ENCODE measurements around the gene AKAP17A. TPM values are rescaled to one million over a fixed set of nuclear protein-coding genes. Genes with fewer than 3 reads are reported as not detected.

Gene AKAP17A
- total and polyA plus RNA-seq, 2 of the 8 experiments (the other 6 are each of a cell fraction or from before 2014, with no cell fraction given), result 14.0 to 41.2 TPM

- Histone ChIP-seq H2BK15ac (ENCODE audit: low read length) (no peak overlapping the region), H3K27me3 (replicated peaks in 1 of 4; ENCODE audit: control insufficient read depth in 3 of 4, extremely low read depth in 1 of 4, insufficient read depth in 3 of 4, low read length in 3 of 4) (no peaks in the 10 kb centered on the region; a peak in 1 of 7 replicates), H3K4me3 (ENCODE audit: extremely low read depth in 1 of 4, insufficient read depth in 2 of 4, low read depth in 3 of 4, low read length in 4 of 4) (peak overlapping the region in 1 of 4 experiments; percentile 46; a peak in 4 of 8 replicates), H3K27ac (ENCODE audit: low read depth, low read length) (no peak overlapping the region), H4K20me1 (replicated peaks in 1 of 2; ENCODE audit: control insufficient read depth in 1 of 2, insufficient read depth in 2 of 2, low read length in 2 of 2) (no peaks in the 10 kb centered on the region), H3K36me3 (ENCODE audit: control insufficient read depth in 2 of 4, insufficient read depth in 4 of 4, low read length in 3 of 4) (no peaks in the 10 kb centered on the region), H3K18ac (ENCODE audit: extremely low read depth, low read length) (no peak overlapping the region; the same call in 1 of the 2 replicates), H3K23me2 (ENCODE audit: low read depth, low read length) (no peaks in the 10 kb centered on the region; the same call in 1 of the 2 replicates), H3K9ac (replicated peaks in 1 of 4; ENCODE audit: extremely low read depth in 1 of 4, low read depth in 3 of 4, low read length in 3 of 4) (no peak overlapping the region), H3K4me2 (ENCODE audit: insufficient read depth in 1 of 2, low read depth in 2 of 2, low read length in 2 of 2) (peak overlapping the region; percentile 37 to 62; a peak in 3 of 4 replicates), H3K14ac (ENCODE audit: insufficient read length) (no peak overlapping the region), H2BK120ac (replicated peaks; ENCODE audit: low read depth, low read length) (no peak overlapping the region), H4K5ac (ENCODE audit: insufficient read length, low read depth, low read length) (no peak overlapping the region), H2BK5ac (ENCODE audit: low read depth, low read length) (no peak overlapping the region), H2AK5ac (ENCODE audit: low read depth, low read length) (no peak overlapping the region), H3K79me1 (ENCODE audit: low read depth, low read length) (no peaks in the 10 kb centered on the region), H2AFZ (ENCODE audit: low read length) (no peak overlapping the region), H3K4ac (replicated peaks; ENCODE audit: insufficient read length, low read depth, low read length) (no peak overlapping the region), H3K4me1 (replicated peaks in 1 of 4; ENCODE audit: control insufficient read depth in 3 of 4, insufficient read depth in 4 of 4, low read length in 3 of 4) (peaks cover 0 to 2% (median 0%) of the 10 kb centered on the region in 4 experiments; a peak in 2 of 7 replicates), H2BK12ac (ENCODE audit: low read depth, low read length) (no peak overlapping the region), H3K56ac (replicated peaks; ENCODE audit: insufficient read length, low read depth, low read length) (no peak overlapping the region), H4K91ac (replicated peaks; ENCODE audit: insufficient read length, low read length) (no peak overlapping the region), H3K23ac (ENCODE audit: insufficient read length) (no peak overlapping the region), H3K79me2 (ENCODE audit: control insufficient read depth in 1 of 2, insufficient read depth in 2 of 2, low read length in 2 of 2) (no peaks in the 10 kb centered on the region), H4K8ac (ENCODE audit: extremely low read depth, insufficient read depth, low read length) (no peak overlapping the region), H3K9me3 (ENCODE audit: insufficient read depth in 2 of 2, low read depth in 1 of 2, low read length in 1 of 2) (peaks cover 7 to 9% of the 10 kb centered on the region in 2 experiments), H2BK20ac (ENCODE audit: low read length) (no peak overlapping the region)
- TF ChIP-seq TCF12 (IDR thresholded peaks at IDR 0.05; ENCODE audit: low read depth, low read length) (peak; percentile 9; the same call in 1 of the 2 replicates), EP300 (IDR thresholded peaks at IDR 0.05; ENCODE audit: borderline replicate concordance in 1 of 2, low read depth in 2 of 2, low read length in 2 of 2) (peak in 1 of 2 experiments; percentile 72; a peak in 1 of 3 replicates), TEAD4 (IDR thresholded peaks at IDR 0.05; ENCODE audit: low read depth, low read length) (peak; percentile 82), SP1 (IDR thresholded peaks at IDR 0.05; ENCODE audit: low read depth, low read length) (peak; percentile 61; the same call in 1 of the 2 replicates), NANOG (IDR thresholded peaks at IDR 0.05; ENCODE audit: insufficient read depth, low read depth, low read length, poor library complexity, severe bottlenecking) (peak; percentile 71), MAX (IDR thresholded peaks at IDR 0.05) (no peak), TAF7 (optimal IDR thresholded peaks at IDR 0.05; ENCODE audit: borderline replicate concordance, low read depth, low read length) (no peak), BCL11A (IDR thresholded peaks at IDR 0.05; ENCODE audit: low read depth in 2 of 2, low read length in 2 of 2) (no peak), SIX5 (IDR thresholded peaks at IDR 0.05; ENCODE audit: low read depth, low read length) (peak; percentile 41; the same call in 1 of the 2 replicates), RBBP5 (IDR thresholded peaks at IDR 0.05; ENCODE audit: borderline replicate concordance, low read depth, low read length) (0 out of 2 replicates have a peak, but pooled peaks have one; percentile 29)
- DNase-seq (ENCODE audit: low read depth in 1 of 2, low spot score in 2 of 2) (peak; percentile 54 to 60), FAIRE-seq (peak; percentile 75)
- ChIA-PET CTCF (ENCODE audit: partially characterized antibody) (no interaction called here), POLR2A (ENCODE audit: partially characterized antibody) (no interaction called here)
- 4% methylated on average over 7 of the region's 8 CpGs; no CpG with 5 or more reads in 1 of the 2 experiments for WGBS, 2 experiments (ENCODE audit: extremely low coverage in 1 of 2, insufficient coverage in 1 of 2, insufficient read length in 1 of 2, insufficient replicate concordance in 2 of 2, low coverage in 1 of 2, low lambda C conversion rate in 2 of 2, missing lambda C conversion rate in 1 of 2)
Observed at GRCh38 chrX:1649621-1650020, 58.2 kb downstream of the AKAP17A start.

All from H1 (cell line).